Astrocyte (in vitro differentiated cells and primary cell): ENCODE measurements around the gene VN1R4. TPM values are rescaled to one million over a fixed set of nuclear protein-coding genes. Genes with fewer than 3 reads are reported as not detected.

Experiments used
- DNase-seq: peaks from one replicate; pipeline ENCODE4 v3.0.0-alpha.2; 2010; ENCODE audit warnings: low read depth
- FAIRE-seq: peaks from 2 replicates; lab custom pipeline; 2011; peaks lifted over from hg19 to GRCh38; lab: Jason Lieb, UNC
- H2AFZ ChIP-seq: 2 replicates; pipeline ENCODE4 v1.6.0; 2012; ENCODE audit warnings: low read depth, low read length, inconsistent platforms
- H3K27ac ChIP-seq: 2 replicates; pipeline ENCODE4 v1.5.1; 2011; ENCODE audit warnings: low read depth, low read length, inconsistent platforms
- H3K27me3 ChIP-seq: 2 replicates; pipeline ENCODE4 v1.6.0; 2011; ENCODE audit warnings: low read length, inconsistent platforms; ENCODE audit not compliant: insufficient read depth
- H3K36me3 ChIP-seq: 2 replicates; pipeline ENCODE4 v1.5.1; 2011; ENCODE audit warnings: low read length, inconsistent platforms; ENCODE audit not compliant: insufficient read depth
- H3K4me1 ChIP-seq: 2 replicates; pipeline ENCODE4 v1.5.1; 2011; ENCODE audit warnings: low read length, inconsistent platforms; ENCODE audit not compliant: insufficient read depth
- H3K4me2 ChIP-seq: 2 replicates; pipeline ENCODE4 v1.6.0; 2012; ENCODE audit warnings: low read length, inconsistent platforms
- H3K4me3 ChIP-seq: 2 replicates; pipeline ENCODE4 v1.5.1; 2011; ENCODE audit warnings: low read depth, mild to moderate bottlenecking, low read length, inconsistent platforms; ENCODE audit not compliant: insufficient read depth
- H3K79me2 ChIP-seq: 2 replicates; pipeline ENCODE4 v1.6.0; 2012; ENCODE audit warnings: mild to moderate bottlenecking, low read length, inconsistent platforms; ENCODE audit not compliant: insufficient read depth
- H3K9ac ChIP-seq: 2 replicates; pipeline ENCODE4 v1.6.0; 2012; ENCODE audit warnings: mild to moderate bottlenecking, low read length, inconsistent platforms
- H3K9me3 ChIP-seq: 2 replicates; pipeline ENCODE4 v1.5.1; 2012; ENCODE audit warnings: low read depth, mild to moderate bottlenecking, low read length, inconsistent platforms; ENCODE audit not compliant: insufficient read depth
- H4K20me1 ChIP-seq: 2 replicates; pipeline ENCODE4 v1.6.0; 2012; ENCODE audit warnings: low read length, inconsistent platforms; ENCODE audit not compliant: insufficient read depth
- H3K27ac Mint-ChIP-seq: one replicate; pipeline ENCODE4 v1.8.0; 2021; ENCODE audit warnings: mild to moderate bottlenecking, mixed read lengths; ENCODE audit not compliant: unreplicated experiment
- H3K27me3 Mint-ChIP-seq: one replicate; pipeline ENCODE4 v1.8.0; 2021; ENCODE audit warnings: low read depth, mixed read lengths; ENCODE audit not compliant: unreplicated experiment
- H3K36me3 Mint-ChIP-seq: one replicate; pipeline ENCODE4 v1.8.0; 2021; ENCODE audit warnings: low read depth, mixed read lengths; ENCODE audit not compliant: unreplicated experiment
- H3K4me1 Mint-ChIP-seq: one replicate; pipeline ENCODE4 v1.8.0; 2021; ENCODE audit warnings: low read depth, mixed read lengths; ENCODE audit not compliant: unreplicated experiment
- H3K4me3 Mint-ChIP-seq: one replicate; pipeline ENCODE4 v1.8.0; 2021; ENCODE audit warnings: mild to moderate bottlenecking, moderate library complexity, mixed read lengths; ENCODE audit not compliant: unreplicated experiment
- H3K9me3 Mint-ChIP-seq: one replicate; pipeline ENCODE4 v1.8.0; 2021; ENCODE audit warnings: mild to moderate bottlenecking, mixed read lengths; ENCODE audit not compliant: unreplicated experiment
- EZH2 ChIP-seq: IDR thresholded peaks from 2 replicates; pipeline ENCODE4 v1.6.1; 2012; ENCODE audit warnings: mild to moderate bottlenecking, low read length, inconsistent platforms; ENCODE audit not compliant: insufficient read depth
- total RNA-seq: library from RNA; stranded (reverse); gene quantifications from 2 replicates; pipeline ENCODE4 v1.2.1, GENCODE V29; 2021
- TF ChIP-seq, protein P1 (sequence below): IDR thresholded peaks from 2 replicates; pipeline ENCODE4 v1.5.1; 2011; ENCODE audit warnings: low read depth, mild to moderate bottlenecking, inconsistent platforms, low read length, moderate library complexity; ENCODE audit not compliant: insufficient read depth

The VN1R4 gene
- total RNA-seq, 1 donor from 2014 or later, result not detected

DNA sequence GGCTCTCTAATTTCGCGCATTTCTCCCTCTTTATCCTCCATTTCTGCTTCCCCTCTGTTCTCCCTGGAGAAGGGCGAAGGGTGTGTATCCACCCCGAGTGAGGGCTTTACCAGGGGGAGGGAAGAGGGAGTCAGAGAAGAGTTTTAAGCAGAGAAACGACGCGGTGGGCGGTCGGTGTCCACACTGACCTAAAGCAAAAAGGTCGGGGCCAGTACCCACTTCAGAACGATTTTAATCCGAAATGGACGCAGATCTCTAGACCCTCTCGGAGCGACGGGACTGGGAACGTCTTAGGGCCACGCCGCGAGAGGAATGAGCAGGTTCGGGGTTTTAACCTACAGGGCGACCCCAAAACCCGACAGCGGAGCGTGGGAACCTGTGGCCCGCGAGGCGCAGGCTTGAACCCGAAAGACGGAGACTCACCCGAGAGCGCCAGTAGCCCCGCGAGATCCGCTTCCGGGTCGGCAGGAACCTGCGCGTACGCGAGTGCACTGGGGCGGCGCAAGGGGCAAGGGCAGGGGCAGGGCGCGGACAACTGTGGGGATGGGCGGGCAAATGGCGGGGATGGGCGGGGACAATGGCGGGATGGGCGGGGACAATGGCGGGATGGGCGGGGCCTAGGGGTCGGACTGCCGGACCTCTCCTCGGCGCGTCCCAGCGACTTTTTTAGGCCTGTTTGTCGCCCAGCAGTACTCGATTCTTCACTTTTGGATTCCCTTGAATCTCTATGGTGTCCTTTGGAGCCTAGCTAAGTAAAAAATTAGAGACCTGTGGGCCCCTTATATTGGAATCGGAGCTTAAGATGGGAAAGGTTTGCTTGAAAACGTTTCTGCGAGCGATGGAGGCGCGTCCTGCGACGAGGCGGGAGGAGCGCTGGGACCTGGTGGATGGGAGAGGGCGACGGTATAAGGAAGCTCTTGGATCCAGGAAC lies 12.8 kb downstream of the VN1R4 start, which contains the start of gene ZNF677:
Gene ZNF677 (minus strand): TSS at position 463 of the 931 bp plus-strand sequence. CDS start 3,323 bp downstream, outside the sequence.
- H3K9me3 ChIP-seq, result peaks cover 11% of the 10 kb centered on the region
- peak within 1 kb of the TSS; percentile 26 for H3K27ac ChIP-seq
- no peak for FAIRE-seq

DNA sequence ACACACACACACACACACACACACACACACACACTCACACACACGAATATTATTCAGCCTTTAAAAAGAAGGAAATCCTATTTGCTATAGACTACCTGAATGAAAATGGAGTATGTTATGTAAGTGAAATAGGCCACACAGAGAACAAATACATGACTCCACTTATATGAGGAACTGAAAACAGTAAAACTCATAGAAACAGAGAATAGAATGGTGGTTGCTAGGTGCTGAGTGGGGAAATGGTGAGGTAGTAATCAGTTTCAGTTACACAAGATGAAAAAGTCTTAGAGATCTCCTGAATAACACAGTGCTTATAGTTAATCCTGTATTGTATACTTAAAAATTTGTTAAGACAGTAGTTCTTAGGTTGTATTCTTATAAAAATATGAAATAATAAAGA lies 21.0 kb downstream of the VN1R4 start:
- H3K4me1 Mint-ChIP-seq, result no peaks in the 10 kb centered on the region
- Histone ChIP-seq H4K20me1 (no peaks in the 10 kb centered on the region), H3K9ac (no peak overlapping the region), H3K27me3 (no peaks in the 10 kb centered on the region), H3K4me3 (no peak overlapping the region), H2AFZ (no peak overlapping the region), H3K4me1 (no peaks in the 10 kb centered on the region), H3K36me3 (peaks cover 15% of the 10 kb centered on the region), H3K4me2 (no peak overlapping the region), H3K79me2 (no peaks in the 10 kb centered on the region), H3K9me3 (peaks cover 17% of the 10 kb centered on the region), H3K27ac (no peak overlapping the region)
- no peak overlapping the region for H3K27ac Mint-ChIP-seq
- TF ChIP-seq EZH2, result no peak
- TF ChIP-seq, protein P1, sequence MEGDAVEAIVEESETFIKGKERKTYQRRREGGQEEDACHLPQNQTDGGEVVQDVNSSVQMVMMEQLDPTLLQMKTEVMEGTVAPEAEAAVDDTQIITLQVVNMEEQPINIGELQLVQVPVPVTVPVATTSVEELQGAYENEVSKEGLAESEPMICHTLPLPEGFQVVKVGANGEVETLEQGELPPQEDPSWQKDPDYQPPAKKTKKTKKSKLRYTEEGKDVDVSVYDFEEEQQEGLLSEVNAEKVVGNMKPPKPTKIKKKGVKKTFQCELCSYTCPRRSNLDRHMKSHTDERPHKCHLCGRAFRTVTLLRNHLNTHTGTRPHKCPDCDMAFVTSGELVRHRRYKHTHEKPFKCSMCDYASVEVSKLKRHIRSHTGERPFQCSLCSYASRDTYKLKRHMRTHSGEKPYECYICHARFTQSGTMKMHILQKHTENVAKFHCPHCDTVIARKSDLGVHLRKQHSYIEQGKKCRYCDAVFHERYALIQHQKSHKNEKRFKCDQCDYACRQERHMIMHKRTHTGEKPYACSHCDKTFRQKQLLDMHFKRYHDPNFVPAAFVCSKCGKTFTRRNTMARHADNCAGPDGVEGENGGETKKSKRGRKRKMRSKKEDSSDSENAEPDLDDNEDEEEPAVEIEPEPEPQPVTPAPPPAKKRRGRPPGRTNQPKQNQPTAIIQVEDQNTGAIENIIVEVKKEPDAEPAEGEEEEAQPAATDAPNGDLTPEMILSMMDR, result no peak
- H3K36me3 Mint-ChIP-seq, result peaks cover 80% of the 10 kb centered on the region
- no peak for DNase-seq
- FAIRE-seq, result no peak
- no peak overlapping the region for H3K4me3 Mint-ChIP-seq
- peaks cover 67% of the 10 kb centered on the region for H3K9me3 Mint-ChIP-seq
- no peaks in the 10 kb centered on the region for H3K27me3 Mint-ChIP-seq

More for the DNA sequence above, 12.8 kb downstream of the VN1R4 start, which contains the start of gene ZNF677:
- peaks cover 35% of the 10 kb centered on the region for H3K36me3 Mint-ChIP-seq
- Histone ChIP-seq H3K4me2 (peak within 1 kb of the TSS; percentile 93), H4K20me1 (no peaks in the 10 kb centered on the region), H2AFZ (peak within 1 kb of the TSS; percentile 98), H3K36me3 (peaks cover 3% of the 10 kb centered on the region), H3K4me1 (no peaks in the 10 kb centered on the region), H3K4me3 (peak within 1 kb of the TSS; percentile 93), H3K79me2 (no peaks in the 10 kb centered on the region), H3K9ac (peak within 1 kb of the TSS; percentile 83), H3K27me3 (no peaks in the 10 kb centered on the region)
- peak within 1 kb of the TSS; percentile 91 for H3K27ac Mint-ChIP-seq
- no peaks in the 10 kb centered on the region for H3K27me3 Mint-ChIP-seq
- DNase-seq, result peak; percentile 67
- no peaks in the 10 kb centered on the region for H3K4me1 Mint-ChIP-seq
- H3K4me3 Mint-ChIP-seq, result peak within 1 kb of the TSS; percentile 96
- TF ChIP-seq EZH2, result no peak
- TF ChIP-seq, protein P1, result no peak
- peaks cover 33% of the 10 kb centered on the region for H3K9me3 Mint-ChIP-seq
